Mucosa of stomach (tissue), 1 donor: Measurements from ENCODE around the gene AGRP.
"Not testable (repeated sequence)": the region's sequence is repeated elsewhere in the genome, so short reads cannot be mapped to it uniquely, and the experiment has no call there.

ENCODE experiments used
- H3K27me3 ChIP-seq: one replicate; pipeline ENCODE4 v1.7.0; 2013; ENCODE audit warnings: mild to moderate bottlenecking, low read length; ENCODE audit not compliant: control insufficient read depth, insufficient read depth
- H3K36me3 ChIP-seq: one replicate; pipeline ENCODE4 v1.7.0; 2013; ENCODE audit warnings: low read length; ENCODE audit not compliant: control insufficient read depth, insufficient read depth
- H3K4me1 ChIP-seq: one replicate; pipeline ENCODE4 v1.7.0; 2013; ENCODE audit warnings: mild to moderate bottlenecking, low read length; ENCODE audit not compliant: control insufficient read depth, insufficient read depth
- H3K4me3 ChIP-seq: one replicate; pipeline ENCODE4 v1.7.0; 2013; ENCODE audit warnings: low read length
- H3K9ac ChIP-seq: one replicate; pipeline ENCODE4 v1.7.0; 2013; ENCODE audit warnings: mild to moderate bottlenecking, low read length, moderate library complexity
- H3K9me3 ChIP-seq: one replicate; pipeline ENCODE4 v1.7.0; 2013; ENCODE audit warnings: mild to moderate bottlenecking, low read length, moderate library complexity; ENCODE audit not compliant: control insufficient read depth
- donor health status: Pancreatic carcinoma.

AGRP gene

GRCh38 chr16:67518676-67519075 is 35.3 kb upstream of the AGRP start:
- Histone ChIP-seq H3K9me3 (no peaks in the 10 kb centered on the region), H3K4me3 (no peak overlapping the region), H3K27me3 (no peaks in the 10 kb centered on the region), H3K4me1 (peaks cover 10% of the 10 kb centered on the region), H3K36me3 (no peaks in the 10 kb centered on the region), H3K9ac (no peak overlapping the region)

- Histone ChIP-seq H3K9ac (no peak overlapping the region), H3K9me3 (no peaks in the 10 kb centered on the region), H3K4me3 (no peak overlapping the region), H3K4me1 (peaks cover 10% of the 10 kb centered on the region), H3K27me3 (no peaks in the 10 kb centered on the region), H3K36me3 (no peaks in the 10 kb centered on the region)
Observed at GRCh38 chr16:67517661-67518423, 34.5 kb upstream of the AGRP start.

GRCh38 chr16:67517155-67517445 is 33.8 kb upstream of the AGRP start:
- H3K36me3 ChIP-seq: no peaks in the 10 kb centered on the region
- H3K4me3 ChIP-seq: no peak overlapping the region
- no peak overlapping the region for H3K9ac ChIP-seq
- H3K4me1 ChIP-seq: peaks cover 10% of the 10 kb centered on the region
- H3K27me3 ChIP-seq: no peaks in the 10 kb centered on the region
- no peaks in the 10 kb centered on the region for H3K9me3 ChIP-seq

- H3K9me3 ChIP-seq: no peaks in the 10 kb centered on the region
Observed at GRCh38 chr16:67516296-67517154, 33.2 kb upstream of the AGRP start.

GRCh38 chr16:67514382-67514828 is 31.1 kb upstream of the AGRP start:
- H3K4me1 ChIP-seq: no peaks in the 10 kb centered on the region
- H3K9ac ChIP-seq: no peak overlapping the region
- no peaks in the 10 kb centered on the region for H3K27me3 ChIP-seq
- H3K9me3 ChIP-seq: no peaks in the 10 kb centered on the region
- H3K36me3 ChIP-seq: no peaks in the 10 kb centered on the region
- no peak overlapping the region for H3K4me3 ChIP-seq

More at GRCh38 chr16:67516296-67517154, 33.2 kb upstream of the AGRP start:
- Histone ChIP-seq H3K9ac (no peak overlapping the region), H3K36me3 (no peaks in the 10 kb centered on the region), H3K4me1 (peaks cover 7% of the 10 kb centered on the region), H3K4me3 (no peak overlapping the region), H3K27me3 (no peaks in the 10 kb centered on the region)

- not testable (repeated sequence) for H3K4me1 ChIP-seq, H3K4me3 ChIP-seq, H3K9me3 ChIP-seq, H3K27me3 ChIP-seq, H3K36me3 ChIP-seq, H3K9ac ChIP-seq
Observed at GRCh38 chr16:67513892-67514291, 30.5 kb upstream of the AGRP start.

- no peak overlapping the region for H3K9ac ChIP-seq
- no peaks in the 10 kb centered on the region for H3K36me3 ChIP-seq
- no peaks in the 10 kb centered on the region for H3K4me1 ChIP-seq
- H3K27me3 ChIP-seq: no peaks in the 10 kb centered on the region
- no peak overlapping the region for H3K4me3 ChIP-seq
- H3K9me3 ChIP-seq: no peaks in the 10 kb centered on the region
Observed at GRCh38 chr16:67509016-67509415, 25.7 kb upstream of the AGRP start.

- Histone ChIP-seq H3K9me3 (no peaks in the 10 kb centered on the region), H3K27me3 (no peaks in the 10 kb centered on the region), H3K4me1 (no peaks in the 10 kb centered on the region), H3K9ac (no peak overlapping the region), H3K36me3 (no peaks in the 10 kb centered on the region), H3K4me3 (no peak overlapping the region)
Observed at GRCh38 chr16:67506468-67506867, 23.1 kb upstream of the AGRP start.

- no peak overlapping the region for H3K4me3 ChIP-seq
- H3K4me1 ChIP-seq: no peaks in the 10 kb centered on the region
- no peaks in the 10 kb centered on the region for H3K27me3 ChIP-seq
- no peaks in the 10 kb centered on the region for H3K9me3 ChIP-seq
- H3K36me3 ChIP-seq: no peaks in the 10 kb centered on the region
- H3K9ac ChIP-seq: no peak overlapping the region
Observed at GRCh38 chr16:67504031-67505021, 21.0 kb upstream of the AGRP start.

- no peaks in the 10 kb centered on the region for H3K27me3 ChIP-seq
- H3K9me3 ChIP-seq: no peaks in the 10 kb centered on the region
- H3K9ac ChIP-seq: no peak overlapping the region
- H3K4me1 ChIP-seq: no peaks in the 10 kb centered on the region
- no peak overlapping the region for H3K4me3 ChIP-seq
- H3K36me3 ChIP-seq: no peaks in the 10 kb centered on the region
Observed at GRCh38 chr16:67499106-67499505, 15.8 kb upstream of the AGRP start.

- no peaks in the 10 kb centered on the region for H3K9me3 ChIP-seq
- H3K4me1 ChIP-seq: no peaks in the 10 kb centered on the region
- no peaks in the 10 kb centered on the region for H3K36me3 ChIP-seq
- H3K9ac ChIP-seq: no peak overlapping the region
- H3K27me3 ChIP-seq: no peaks in the 10 kb centered on the region
- no peak overlapping the region for H3K4me3 ChIP-seq
Observed at GRCh38 chr16:67490335-67491096, 7.2 kb upstream of the AGRP start.
